HG03045 (cell line): ENCODE data around the gene HPS1.

Experiments used
- ATAC-seq: cut with Tn5 transposase; IDR thresholded peaks from one replicate; pipeline ENCODE4 v1.9.1; 2021; ENCODE audit warnings: mild to moderate bottlenecking, moderate library complexity; ENCODE audit not compliant: unreplicated experiment

The HPS1 gene

DNA sequence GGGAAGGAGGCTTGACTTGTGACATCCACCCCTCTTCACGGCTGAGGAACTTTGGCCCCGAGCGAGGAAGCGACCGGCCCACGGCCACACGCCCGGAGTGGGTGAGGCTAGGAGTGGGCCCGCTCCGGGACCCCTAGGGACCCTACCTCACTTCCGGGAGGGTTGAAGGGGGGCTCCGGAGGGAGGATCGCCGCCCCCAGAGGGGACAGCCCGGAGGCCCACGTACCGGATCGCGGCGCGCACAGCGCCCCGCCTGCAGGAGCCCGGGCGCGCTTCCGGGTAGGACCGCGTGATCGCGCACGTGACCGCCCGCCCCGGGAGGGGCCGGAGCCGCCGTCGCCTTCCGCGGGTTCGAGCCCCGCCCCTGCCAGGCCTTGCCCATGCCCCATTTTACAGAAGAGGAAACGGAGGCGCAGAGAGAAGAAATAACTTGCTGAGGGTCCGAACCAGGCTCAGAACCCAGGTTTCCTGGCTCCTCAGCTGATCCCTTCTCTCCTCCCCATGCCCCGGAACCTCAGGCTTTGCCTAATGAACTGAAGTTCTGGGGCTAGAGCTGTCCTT, at the start of gene HPS1:
TSS of gene HPS1 (minus strand) at position 275 of the 561 bp plus-strand sequence. CDS start 3,695 bp downstream, outside the sequence.
- peak; percentile 93 for ATAC-seq

DNA sequence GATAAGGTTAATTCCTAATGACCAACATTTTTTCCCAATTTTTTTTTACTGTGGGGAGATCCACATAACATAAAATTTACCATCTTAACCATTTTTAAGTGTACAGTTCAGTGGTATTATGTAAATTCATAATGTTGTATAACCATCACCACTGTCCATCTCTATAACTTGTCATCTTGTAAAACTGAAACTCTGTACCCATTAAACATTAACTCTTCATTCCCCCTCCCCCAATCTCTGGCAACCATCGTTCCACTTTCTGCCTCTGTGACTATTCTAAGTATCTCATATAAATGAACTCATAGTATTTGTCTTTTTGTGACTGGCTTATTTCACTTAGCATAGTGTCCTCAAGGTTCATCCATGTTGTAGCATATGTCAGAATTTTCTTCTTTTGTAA, 46.0 kb upstream of the HPS1 start:
- ATAC-seq, result no peak

DNA sequence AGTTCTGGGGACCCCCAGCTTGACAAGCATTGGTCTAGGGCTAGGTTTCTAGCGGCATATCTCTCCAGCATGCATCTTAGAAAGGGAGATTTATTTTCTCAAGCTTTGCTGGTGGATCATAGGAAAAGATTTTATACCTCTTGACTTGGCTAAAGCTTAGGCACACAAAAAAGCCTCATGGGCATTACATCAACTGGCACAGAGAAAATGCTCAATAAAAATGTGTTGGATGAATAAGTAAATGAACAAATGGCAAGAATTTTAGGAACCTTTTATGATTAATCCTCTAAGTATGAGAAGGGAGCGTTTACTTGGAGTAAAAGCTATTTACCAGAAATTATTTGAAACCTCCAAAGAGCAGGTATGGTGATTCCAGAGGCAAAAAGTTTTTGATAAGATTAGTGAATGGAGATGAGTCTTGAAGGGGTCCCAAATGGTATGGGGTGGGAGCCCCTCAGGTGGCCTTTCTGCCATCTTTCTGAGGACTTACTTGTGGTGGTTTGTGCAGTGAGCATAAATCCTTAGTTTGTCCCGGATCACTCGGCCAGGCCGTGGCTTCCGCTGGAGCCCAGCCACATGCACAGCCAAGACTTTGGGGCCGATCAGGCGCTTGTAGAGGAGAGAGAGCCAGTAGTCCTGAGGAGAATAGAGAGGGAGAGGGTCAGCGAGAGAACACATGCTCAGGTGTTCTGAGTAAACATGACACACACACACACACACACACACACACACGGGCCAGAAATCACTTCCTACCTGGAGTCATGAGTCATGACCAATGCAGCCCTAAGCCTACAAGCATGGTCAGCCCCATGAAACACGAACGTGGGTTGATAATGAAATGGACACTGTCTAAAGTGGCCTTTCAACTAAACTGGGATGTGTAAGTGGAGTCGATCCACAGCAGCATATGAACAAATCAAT, 43.1 kb upstream of the HPS1 start:
- no peak for ATAC-seq

DNA sequence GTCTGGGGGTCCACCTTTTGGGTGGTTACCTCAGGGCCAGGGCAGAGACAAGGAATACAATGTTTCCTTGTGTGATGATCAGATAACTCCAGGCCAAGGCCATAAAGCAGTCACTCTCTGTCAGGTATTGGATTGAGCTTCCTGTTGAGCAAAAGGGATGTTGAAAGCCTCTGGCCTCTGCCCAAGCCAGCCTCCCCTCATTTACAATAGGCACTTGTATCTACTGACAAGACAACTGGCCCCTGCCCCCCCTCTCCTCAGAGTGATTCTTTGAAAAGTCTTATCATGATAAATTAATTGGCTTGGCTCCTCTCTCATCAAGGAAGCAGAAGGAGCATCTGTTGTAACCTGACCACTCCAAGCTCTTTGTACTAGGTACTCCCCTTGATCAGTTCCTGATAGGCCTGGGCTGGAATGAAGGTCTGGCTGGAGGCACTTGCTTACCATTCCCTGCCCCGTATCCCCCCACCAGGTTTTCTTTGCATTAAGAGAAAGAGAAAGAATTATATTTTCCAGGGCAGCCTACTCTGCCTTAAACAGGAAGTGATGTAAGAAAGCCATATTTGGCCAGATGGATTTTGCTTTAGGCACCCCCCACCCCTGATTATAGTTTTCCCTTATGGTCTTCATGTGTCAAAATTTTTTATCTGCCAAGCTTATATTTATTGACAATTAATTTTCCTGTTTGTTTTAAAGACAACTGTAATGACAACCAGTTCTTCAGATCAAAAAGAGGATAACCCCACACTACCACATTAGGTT, 42.1 kb upstream of the HPS1 start:
- no peak for ATAC-seq

DNA sequence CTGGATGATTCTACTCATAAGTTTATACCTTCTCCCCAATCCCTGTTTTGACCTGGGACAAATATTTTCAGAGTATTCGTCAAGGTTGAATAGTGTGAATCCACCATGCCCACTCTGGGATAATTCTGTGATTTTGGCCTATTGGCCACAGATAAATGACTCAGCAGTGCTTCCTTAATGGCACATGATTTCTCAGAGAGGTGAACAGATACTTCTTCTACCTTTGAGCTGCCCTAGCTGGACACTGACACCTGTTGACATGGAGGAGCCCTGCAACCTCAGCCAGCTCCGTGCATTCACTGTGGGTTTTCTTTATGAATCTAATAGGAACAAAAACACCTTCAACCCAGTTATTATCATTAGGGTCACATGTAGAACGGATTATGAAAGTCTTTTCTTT, 40.9 kb upstream of the HPS1 start:
- ATAC-seq, result no peak

DNA sequence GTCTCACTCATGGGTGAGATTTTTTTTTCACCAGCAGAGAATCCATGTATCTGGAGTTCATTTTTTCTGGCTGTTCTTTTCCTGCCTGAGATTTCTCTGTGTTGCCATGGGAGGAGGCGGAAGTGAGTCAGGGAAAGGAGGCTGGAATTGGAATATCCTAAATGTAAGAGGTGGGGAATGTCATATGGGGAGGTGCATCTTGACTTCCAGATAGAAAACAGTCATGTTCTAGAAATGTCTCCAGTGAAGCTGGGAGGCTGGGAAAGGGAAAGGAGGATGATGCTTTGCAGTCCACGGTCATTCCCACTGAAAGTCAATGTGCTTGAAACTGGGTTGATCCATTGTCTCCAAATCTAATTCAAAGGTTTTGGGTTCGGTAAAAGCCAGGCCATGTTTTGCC, 39.7 kb upstream of the HPS1 start:
- ATAC-seq, result no peak

DNA sequence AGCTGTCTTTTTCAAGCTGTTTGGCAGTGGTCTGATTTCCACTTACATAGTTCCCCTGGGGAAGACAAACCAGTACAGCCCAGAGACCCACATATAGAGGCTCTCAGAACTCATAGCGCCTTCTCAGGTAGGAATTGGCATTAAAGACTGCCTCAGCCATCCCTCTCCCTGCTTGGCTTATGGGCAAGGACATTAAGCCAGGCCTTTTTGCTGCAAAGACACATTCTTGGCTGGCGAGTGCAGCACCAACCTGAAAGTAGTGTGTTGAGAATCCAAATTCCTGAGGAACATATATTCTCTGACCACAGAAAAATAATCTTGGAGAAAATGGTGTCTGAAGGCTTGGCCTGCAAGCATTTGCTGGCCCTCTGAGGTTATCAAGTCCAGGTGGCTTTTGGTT, 39.2 kb upstream of the HPS1 start:
- ATAC-seq, result no peak

DNA sequence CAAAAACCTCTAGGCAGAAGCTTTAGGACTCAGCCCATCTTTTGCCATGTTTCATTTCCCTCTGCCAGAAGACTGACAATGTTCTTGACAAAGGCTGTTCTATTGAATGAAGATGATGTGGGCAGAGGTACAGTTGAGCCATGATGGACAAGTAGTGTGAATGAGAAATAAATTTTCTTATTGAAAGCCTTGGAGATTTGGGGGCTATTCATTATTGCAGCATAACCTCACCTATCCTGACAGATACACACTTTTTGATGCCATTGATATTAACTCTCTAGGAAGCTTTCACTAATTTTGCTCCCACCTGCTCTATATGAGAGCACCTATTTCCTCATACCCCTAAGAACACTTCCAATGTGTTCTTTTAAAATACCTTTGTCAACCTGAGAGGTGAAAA, 36.9 kb upstream of the HPS1 start:
- no peak for ATAC-seq

DNA sequence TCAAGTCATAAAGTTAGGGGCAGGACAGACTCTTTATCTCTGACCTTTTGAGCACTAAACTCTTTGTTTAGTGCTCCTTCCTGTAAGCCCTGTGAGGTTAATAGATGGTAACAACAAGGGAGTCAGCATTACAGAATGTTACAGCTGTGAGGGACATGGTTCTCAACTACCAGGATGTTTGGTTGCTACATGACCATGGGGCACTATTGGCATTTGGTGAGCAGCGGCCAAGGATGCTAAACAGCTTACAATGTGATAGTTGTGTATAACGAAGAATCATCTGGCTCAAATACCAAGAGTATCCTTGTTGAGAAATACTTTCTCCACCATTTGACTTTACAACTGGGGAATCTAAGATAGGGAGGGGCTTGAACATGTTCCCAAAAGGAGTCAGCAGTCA, 35.4 kb upstream of the HPS1 start:
- ATAC-seq, result no peak

DNA sequence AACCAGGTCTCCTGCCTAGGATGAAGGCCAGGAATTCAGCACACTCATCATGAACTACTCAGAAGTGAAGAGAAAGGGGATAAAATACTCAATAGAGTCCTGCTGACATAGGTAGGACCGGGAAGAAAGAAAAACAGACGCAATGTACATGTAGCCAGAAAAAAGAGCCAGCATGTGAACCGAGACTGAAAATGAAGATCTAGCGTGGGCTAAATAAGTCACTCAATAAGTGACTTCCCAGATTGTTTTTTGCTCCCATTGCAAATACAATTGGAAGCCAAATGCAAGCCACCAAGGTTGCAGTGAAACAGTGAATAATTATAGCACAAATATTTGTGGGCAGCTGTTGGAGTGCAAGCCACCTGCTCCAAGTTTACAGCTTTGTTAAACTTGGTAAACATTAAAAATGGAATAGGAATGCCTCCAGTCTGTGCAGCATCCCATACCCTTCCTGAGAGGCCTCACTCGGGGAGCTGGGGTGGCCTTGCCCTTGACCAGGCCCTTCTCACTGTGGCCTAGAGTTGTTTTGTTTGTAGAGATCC, 34.7 kb upstream of the HPS1 start:
- no peak for ATAC-seq

DNA sequence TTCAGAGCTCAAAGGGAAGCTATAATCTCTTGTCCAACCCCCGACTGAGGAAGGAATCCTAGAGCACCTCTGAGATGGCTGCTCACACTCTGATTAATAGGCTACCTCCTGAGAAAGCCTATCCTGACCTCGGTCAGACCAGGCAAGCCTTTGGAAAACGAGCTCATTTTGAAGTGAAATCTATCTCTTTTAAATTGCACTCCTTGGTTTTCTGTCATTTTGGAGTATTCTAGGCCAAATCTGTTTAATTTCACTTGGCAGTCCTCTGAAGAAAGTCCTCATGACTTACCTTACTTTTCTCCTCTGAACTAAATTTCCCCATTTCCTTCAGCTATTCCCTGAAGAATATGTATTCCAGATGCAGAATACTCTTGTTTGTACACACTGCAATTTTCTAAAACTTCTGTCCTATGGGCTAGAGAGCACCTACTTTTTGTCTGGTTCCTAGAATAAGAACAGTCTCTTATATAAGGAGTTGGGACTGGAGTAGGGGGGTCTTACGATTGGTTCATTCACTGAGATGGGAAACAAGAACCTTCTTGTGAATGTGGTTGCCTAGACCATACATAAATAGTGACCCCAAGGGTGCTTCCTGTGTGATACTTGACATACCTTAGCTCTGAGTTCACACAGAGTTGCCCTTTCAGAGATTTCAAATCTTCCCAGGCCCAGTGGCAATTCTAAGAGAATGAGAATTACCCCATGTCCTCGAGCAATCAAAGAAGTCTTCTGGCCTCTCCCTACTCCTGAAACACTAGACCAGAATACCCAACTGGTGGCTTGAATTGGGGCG, 31.9 kb upstream of the HPS1 start:
- no peak for ATAC-seq

DNA sequence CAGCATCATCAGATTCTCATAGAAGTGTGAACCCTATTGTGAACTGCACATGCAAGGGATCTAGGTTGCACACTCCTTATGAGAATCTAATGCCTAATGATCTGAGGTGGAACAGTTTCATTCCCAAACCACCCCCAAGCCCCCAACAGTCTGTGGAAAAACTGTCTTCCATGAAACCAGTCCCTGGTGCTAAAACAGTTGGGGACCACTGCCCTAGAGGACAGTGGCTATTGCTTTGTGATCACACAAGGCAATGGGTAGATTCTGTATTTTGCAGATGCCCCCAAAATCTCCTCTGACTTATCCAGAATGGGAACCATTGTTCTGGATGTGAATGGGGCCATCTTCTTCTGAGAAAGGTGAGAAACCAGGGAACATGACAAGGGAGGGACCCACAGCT, 31.1 kb upstream of the HPS1 start:
- ATAC-seq, result no peak

DNA sequence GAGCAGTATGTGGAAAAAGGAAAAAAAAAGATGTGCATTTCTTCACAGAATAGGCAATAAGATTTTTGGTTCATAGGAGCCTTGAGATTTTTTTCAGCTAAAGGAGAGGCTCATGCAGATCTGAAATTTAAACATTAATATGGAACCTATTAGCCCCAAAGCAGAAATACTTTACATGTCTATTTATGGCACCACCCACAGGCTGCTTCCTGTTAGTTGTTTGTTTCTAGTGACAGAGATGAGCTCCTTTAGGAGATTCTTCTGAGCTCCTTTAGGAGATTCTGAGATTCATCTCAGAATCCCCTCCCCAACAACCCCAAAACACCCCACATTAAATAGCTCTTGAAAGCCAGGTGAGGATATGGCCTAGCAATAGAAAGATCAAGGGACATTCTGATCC, 27.9 kb upstream of the HPS1 start:
- no peak for ATAC-seq

DNA sequence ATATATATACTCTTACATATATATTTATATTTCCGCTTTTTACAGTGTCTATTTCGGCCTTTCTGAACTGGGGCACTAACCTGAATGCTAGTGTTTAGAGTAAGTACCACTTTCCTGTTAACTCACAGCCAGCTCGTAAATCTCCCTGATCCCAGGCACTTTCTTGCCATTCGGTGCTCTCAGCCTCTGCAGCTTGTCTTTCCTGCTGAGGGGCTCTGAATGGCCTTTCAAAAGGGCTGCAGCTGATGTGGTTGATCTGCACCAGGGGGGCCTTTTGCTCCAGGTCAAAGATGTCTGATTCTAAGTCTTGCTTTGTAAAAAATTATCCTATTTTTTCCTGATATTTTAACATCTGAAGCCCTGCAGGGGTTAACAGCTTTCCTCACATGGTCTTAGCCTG, 25.5 kb upstream of the HPS1 start:
- ATAC-seq, result no peak

DNA sequence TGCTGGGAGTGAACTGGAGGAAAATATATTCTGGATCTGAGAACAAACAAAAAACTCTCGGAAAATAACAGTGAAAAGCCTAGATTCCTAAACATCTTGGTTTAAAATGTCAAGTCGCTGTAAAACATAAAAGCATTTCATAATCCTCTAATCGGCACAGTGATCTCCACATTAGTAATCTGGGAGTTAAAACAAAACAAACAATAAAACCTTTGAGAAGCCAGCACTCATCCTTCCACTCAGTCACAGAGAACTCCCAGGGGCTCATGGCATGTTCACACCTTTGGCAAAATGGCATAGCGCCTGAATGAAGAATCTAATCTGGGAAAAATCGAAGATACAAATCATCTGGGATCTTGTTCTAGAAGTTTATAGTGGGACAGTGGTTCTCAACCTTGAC, 24.1 kb upstream of the HPS1 start:
- no peak for ATAC-seq

DNA sequence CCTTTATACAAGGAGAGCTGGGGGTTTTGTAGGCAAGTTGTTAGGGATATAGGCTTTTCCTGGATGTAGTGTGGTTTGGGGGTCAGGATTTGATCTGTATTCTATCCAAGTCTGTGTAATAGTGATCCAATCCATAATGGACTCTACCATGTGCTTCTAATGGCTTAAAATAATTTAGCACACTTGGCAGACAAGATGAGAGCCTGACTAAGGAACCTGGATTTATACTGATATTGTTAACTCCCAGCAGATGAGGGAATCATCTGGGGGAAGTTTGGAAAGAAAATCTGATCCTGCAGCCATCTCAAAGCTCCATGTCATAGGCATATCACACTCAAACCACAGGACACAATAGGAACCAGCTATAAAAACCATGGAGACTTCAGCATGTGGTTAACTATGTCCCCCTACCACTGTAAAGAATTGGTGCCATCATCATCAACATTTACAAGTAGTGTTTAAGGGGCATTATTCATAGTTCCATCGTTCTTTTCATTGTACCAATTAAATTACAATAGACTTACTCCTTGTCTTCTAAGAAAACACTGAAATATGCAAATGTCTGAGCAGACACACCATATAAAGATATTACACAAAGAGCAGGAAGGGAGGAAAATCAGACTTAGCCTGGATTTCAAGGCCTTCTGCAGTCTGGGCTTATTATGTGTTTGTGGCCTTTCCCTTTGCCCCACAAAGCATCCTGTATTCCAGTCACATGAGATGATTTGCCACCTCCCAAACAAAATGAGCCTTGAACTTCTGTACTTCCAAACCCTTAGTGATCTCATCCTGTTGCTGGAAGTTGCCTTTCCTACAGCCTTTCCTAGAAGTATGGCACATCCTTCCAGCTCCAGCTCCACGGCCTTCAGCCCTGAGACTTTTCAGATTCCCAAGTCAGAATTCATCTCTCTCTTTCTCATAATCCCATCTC, 22.5 kb upstream of the HPS1 start:
- no peak for ATAC-seq

DNA sequence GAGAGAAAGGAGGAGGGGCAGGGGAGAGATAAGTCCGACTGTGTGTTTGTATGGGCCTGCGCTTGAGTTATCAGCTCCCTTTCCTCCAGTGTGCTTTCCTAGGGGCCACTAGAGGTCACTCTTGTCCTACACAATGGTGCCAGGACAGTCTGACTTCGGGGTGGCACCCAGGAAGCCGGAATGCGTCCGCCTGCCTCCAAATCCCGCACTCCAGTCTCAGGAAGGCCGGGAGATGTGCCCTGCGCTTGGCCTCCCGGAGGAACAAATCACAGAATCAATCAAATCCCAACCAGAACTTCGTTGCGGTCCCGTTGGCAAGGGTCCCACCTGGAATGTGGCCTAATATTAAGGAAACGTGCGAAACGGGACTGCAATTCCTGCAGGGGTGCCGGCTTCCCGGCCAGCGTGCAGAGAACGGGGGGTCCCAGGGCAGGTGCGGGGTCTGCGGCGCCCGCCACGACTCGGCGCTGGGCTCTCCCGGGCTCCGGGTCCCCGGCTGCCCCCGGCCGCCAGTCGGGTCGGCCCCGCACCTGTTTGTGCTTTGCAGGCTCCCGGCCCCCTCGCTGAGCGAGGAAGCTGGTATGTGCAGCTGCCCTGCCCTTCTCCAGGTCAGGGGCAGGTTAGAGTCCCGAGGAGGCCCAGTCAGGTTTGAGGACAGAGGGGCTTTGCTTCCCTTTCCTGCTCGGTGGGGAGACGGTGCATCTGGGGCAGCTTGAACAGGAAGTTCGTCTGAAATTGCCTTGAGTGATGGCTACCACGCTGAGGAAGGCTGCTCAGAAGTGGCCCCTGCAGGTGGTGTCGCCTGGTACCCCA, 21.0 kb upstream of the HPS1 start:
- peak; percentile 95 for ATAC-seq

DNA sequence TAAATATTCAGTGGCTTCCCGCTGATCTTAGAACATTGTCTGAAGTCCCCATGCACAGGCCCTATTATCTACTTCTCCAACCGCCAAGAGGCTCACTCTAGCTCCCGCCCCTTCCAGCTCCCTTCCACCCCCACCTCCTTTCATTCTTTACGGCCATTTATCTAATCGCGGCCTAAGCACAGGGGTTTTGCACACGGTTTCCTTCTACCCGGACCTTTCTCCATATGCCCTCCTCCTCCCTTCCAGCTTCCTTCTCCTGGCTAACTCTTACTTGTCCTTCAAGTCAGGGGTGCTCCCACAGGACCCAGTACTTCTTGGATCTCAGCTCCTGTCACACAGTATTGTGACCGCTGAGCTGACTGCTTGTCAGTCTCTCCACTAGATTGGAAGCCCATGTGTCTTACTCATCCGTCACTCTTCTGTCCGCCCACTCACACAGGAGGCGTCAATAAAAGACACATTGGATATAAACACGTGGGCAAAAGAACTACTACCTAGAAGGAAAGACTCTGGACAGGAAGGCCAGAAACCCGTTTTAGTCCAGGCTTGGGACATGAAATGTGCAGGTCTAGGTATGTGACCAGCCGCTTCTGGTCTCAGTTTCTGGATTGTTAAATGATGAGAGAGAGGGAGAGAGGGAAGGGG, 20.2 kb upstream of the HPS1 start:
- ATAC-seq, result no peak
